Amniotic epithelial cell (primary cell): ENCODE measurements around the gene CXorf58.

ENCODE experiments used
- DNase-seq: peaks from one replicate; pipeline ENCODE4 v3.0.0-alpha.2; 2010; ENCODE audit warnings: low read depth

CXorf58 gene

GRCh38 chrX:23901060-23901459, 6.7 kb upstream of the CXorf58 start:
- peak; percentile 82 for DNase-seq

- DNase-seq = peak; percentile 83
These were observed 6.0 kb upstream of the CXorf58 start for GRCh38 chrX:23901805-23902204.

- DNase-seq = peak; percentile 61
These were observed 5.4 kb upstream of the CXorf58 start for GRCh38 chrX:23902419-23902818.

GRCh38 chrX:23904096-23904495, 3.7 kb upstream of the CXorf58 start:
- peak; percentile 74 for DNase-seq

- no peak for DNase-seq
These were observed 702 bp upstream of the CXorf58 start for GRCh38 chrX:23907111-23907497.

GRCh38 chrX:23908219-23909004, 606 bp downstream of the CXorf58 start:
- DNase-seq = no peak

GRCh38 chrX:23911126-23911835, 3.5 kb downstream of the CXorf58 start:
- DNase-seq = no peak

GRCh38 chrX:23919148-23919547, 11.3 kb downstream of the CXorf58 start:
- no peak for DNase-seq

- no peak for DNase-seq
These were observed 12.0 kb downstream of the CXorf58 start for GRCh38 chrX:23919706-23920320.

GRCh38 chrX:23926015-23926414, 18.2 kb downstream of the CXorf58 start:
- DNase-seq = no peak

GRCh38 chrX:23930894-23931604, 23.2 kb downstream of the CXorf58 start:
- DNase-seq = no peak

GRCh38 chrX:23932046-23932445, 24.2 kb downstream of the CXorf58 start:
- no peak for DNase-seq

GRCh38 chrX:23935106-23935505, 27.3 kb downstream of the CXorf58 start:
- no peak for DNase-seq

GRCh38 chrX:23936180-23936579, 28.4 kb downstream of the CXorf58 start:
- no peak for DNase-seq

GRCh38 chrX:23937100-23937499, 29.3 kb downstream of the CXorf58 start:
- peak; percentile 3 for DNase-seq

GRCh38 chrX:23938690-23939089, 30.9 kb downstream of the CXorf58 start:
- peak; percentile 1 for DNase-seq

GRCh38 chrX:23939203-23939602, 31.4 kb downstream of the CXorf58 start:
- DNase-seq = no peak

GRCh38 chrX:23944234-23944633, 36.4 kb downstream of the CXorf58 start:
- no peak for DNase-seq

GRCh38 chrX:23945206-23945605, 37.4 kb downstream of the CXorf58 start:
- no peak for DNase-seq

GRCh38 chrX:23952391-23952790, 44.6 kb downstream of the CXorf58 start:
- no peak for DNase-seq

GRCh38 chrX:23952984-23953907, 45.4 kb downstream of the CXorf58 start:
- DNase-seq = no peak
